ENCODE data around the gene ADSS1. TPM values are rescaled to one million over a fixed set of nuclear protein-coding genes. Genes with fewer than 3 reads are reported as not detected.

Gene ADSS1
- total and polyA plus RNA-seq, 4 donors: 5.3 to 9.3 (median 7.1) TPM

DNA sequence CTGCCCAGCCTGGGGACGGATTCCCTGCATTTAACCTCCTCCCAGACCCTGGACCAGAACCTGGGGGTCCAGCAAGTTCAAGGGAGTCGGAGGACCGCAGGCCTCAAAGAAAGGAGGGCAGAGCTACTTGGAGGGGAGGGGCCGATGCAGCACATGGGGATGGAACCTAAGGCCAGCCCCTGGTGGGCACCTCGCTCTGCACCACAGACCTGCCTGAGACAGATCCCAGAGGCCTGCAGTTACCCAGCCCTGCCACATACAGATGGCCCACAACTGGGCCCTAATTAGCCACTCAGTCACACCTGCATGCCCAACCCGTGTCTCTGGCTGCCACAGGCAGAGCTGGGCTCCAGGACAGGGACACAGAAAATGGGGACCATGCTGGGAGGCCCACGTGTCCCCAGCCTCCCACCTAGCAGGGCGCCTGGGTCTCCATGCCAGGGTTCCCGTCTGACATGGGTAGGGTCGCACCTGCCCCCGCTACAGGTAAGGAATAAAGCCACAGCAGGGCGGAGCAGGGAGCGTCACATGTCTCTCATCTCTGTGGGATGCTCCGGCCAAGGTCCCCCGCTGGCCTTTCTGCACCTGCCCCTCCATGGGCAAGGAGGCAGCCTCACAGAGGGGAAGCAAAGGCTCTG, 54.8 kb downstream of the ADSS1 start:
- H3K27ac ChIP-seq (ENCODE audit: low read depth in 1 of 2, low read length in 1 of 2): no peak overlapping the region
- H3K4me1 ChIP-seq (ENCODE audit: control insufficient read depth in 5 of 5, insufficient read depth in 5 of 5, low read length in 5 of 5): peaks cover 0 to 20% (median 0%) of the 10 kb centered on the region in 5 donors
- H3K9me3 ChIP-seq (ENCODE audit: control insufficient read depth in 4 of 4, insufficient read depth in 3 of 4, low read length in 3 of 4): no peaks in the 10 kb centered on the region
- DNase-seq (no peak), ATAC-seq (ENCODE audit: insufficient read depth, low FRiP score) (no peak)
- 89 to 91% methylated on average over 14 to 15 of the region's 15 CpGs for WGBS, 2 donors
- no peaks in the 10 kb centered on the region for H3K27me3 ChIP-seq (ENCODE audit: control insufficient read depth in 3 of 3, insufficient read depth in 3 of 3, low read length in 2 of 3)
- H3K9ac ChIP-seq (ENCODE audit: insufficient read depth in 1 of 2, low read length in 2 of 2): no peak overlapping the region
- no peak overlapping the region for H3K4me3 ChIP-seq
- TF ChIP-seq, protein P1, sequence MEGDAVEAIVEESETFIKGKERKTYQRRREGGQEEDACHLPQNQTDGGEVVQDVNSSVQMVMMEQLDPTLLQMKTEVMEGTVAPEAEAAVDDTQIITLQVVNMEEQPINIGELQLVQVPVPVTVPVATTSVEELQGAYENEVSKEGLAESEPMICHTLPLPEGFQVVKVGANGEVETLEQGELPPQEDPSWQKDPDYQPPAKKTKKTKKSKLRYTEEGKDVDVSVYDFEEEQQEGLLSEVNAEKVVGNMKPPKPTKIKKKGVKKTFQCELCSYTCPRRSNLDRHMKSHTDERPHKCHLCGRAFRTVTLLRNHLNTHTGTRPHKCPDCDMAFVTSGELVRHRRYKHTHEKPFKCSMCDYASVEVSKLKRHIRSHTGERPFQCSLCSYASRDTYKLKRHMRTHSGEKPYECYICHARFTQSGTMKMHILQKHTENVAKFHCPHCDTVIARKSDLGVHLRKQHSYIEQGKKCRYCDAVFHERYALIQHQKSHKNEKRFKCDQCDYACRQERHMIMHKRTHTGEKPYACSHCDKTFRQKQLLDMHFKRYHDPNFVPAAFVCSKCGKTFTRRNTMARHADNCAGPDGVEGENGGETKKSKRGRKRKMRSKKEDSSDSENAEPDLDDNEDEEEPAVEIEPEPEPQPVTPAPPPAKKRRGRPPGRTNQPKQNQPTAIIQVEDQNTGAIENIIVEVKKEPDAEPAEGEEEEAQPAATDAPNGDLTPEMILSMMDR (IDR thresholded peaks at IDR 0.05; ENCODE audit: control extremely low read depth, extremely low read depth): no peak
- peaks cover 0 to 75% (median 8%) of the 10 kb centered on the region in 4 donors for H3K36me3 ChIP-seq (ENCODE audit: control insufficient read depth in 4 of 4, insufficient read depth in 4 of 4, low read length in 4 of 4)

DNA sequence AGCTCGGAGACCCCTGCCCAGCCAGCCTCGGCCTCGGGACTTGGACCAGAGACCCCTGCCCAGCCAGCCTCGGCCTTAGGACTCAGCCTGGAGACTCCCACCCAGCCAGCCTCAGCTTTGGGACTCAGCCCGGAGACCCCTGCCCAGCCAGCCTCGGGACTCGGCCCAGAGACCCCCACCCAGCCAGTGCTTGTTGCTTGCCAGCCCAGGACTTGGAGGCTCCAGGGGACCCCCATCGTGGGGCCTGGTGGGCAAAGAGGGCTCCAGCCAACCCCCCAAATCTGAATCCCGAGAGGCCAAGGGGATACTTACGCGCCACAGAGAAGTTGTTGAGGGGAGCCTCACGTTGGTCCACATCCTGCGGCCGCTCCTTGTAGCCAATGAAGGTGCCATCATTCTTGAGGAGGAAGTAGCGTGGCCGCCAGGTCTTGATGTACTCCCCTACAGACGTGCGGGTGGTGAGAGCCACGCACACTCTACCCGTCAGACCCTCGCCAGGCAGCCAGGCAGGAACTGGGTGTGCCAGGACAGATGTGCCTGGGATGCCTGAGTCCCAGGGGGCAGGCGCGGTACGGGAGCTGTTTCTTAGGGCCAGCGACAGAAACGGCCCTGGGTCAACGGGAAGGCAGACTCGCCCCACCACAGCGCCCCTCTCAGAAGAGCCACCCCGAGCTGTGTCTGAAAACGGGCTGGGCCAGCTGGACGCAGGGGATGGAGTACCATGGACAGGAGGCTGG, 55.9 kb downstream of the ADSS1 start:
- no peak overlapping the region for H3K9ac ChIP-seq (ENCODE audit: insufficient read depth in 1 of 2, low read length in 2 of 2)
- peaks cover 0 to 68% (median 9%) of the 10 kb centered on the region in 4 donors for H3K36me3 ChIP-seq (ENCODE audit: control insufficient read depth in 4 of 4, insufficient read depth in 4 of 4, low read length in 4 of 4)
- TF ChIP-seq, protein P1 (IDR thresholded peaks at IDR 0.05; ENCODE audit: control extremely low read depth, extremely low read depth): no peak
- no peak overlapping the region for H3K27ac ChIP-seq (ENCODE audit: low read depth in 1 of 2, low read length in 1 of 2)
- H3K9me3 ChIP-seq (ENCODE audit: control insufficient read depth in 4 of 4, insufficient read depth in 3 of 4, low read length in 3 of 4): no peaks in the 10 kb centered on the region
- H3K4me1 ChIP-seq (ENCODE audit: control insufficient read depth in 5 of 5, insufficient read depth in 5 of 5, low read length in 5 of 5): peaks cover 0 to 24% (median 3%) of the 10 kb centered on the region in 5 donors
- no peaks in the 10 kb centered on the region for H3K27me3 ChIP-seq (ENCODE audit: control insufficient read depth in 3 of 3, insufficient read depth in 3 of 3, low read length in 2 of 3)
- H3K4me3 ChIP-seq: no peak overlapping the region
- 94% methylated on average over 32 of the region's 32 CpGs for WGBS, 2 donors
- no peak for ATAC-seq (ENCODE audit: insufficient read depth, low FRiP score)
- no peak for DNase-seq

DNA sequence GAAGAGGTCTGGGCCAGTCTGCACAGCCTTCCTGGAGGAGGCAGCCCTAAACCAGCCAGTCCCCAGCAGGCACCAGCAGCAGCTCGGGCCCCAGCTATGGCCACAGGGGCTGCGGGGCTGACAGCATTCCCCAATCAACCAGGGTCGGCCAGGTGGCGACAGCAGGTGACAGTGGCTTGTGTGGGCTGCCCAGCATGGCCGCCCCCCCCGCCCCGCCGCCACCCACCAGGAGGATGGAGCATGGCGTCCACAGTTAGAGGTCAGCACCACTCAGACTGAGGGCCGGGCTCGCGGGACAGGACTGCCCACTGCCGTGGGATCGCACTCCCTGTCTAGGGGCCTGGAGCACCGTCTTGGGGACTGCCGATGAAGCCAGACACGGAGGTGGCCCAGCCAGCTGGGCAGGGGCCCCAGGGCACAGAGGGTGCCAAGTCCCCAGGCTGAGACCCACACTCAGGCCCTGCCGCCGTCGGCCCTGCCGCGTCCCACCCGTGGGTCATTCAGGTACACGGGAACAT, 56.5 kb downstream of the ADSS1 start:
- peaks cover 0 to 61% (median 7%) of the 10 kb centered on the region in 4 donors for H3K36me3 ChIP-seq (ENCODE audit: control insufficient read depth in 4 of 4, insufficient read depth in 4 of 4, low read length in 4 of 4)
- ATAC-seq (ENCODE audit: insufficient read depth, low FRiP score) (no peak), DNase-seq (no peak)
- TF ChIP-seq, protein P1 (IDR thresholded peaks at IDR 0.05; ENCODE audit: control extremely low read depth, extremely low read depth): no peak
- no peak overlapping the region for H3K9ac ChIP-seq (ENCODE audit: insufficient read depth in 1 of 2, low read length in 2 of 2)
- peaks cover 0 to 27% (median 6%) of the 10 kb centered on the region in 5 donors for H3K4me1 ChIP-seq (ENCODE audit: control insufficient read depth in 5 of 5, insufficient read depth in 5 of 5, low read length in 5 of 5)
- WGBS, 2 donors: 93 to 94% methylated on average over 19 to 24 of the region's 24 CpGs
- H3K4me3 ChIP-seq: no peak overlapping the region
- no peaks in the 10 kb centered on the region for H3K9me3 ChIP-seq (ENCODE audit: control insufficient read depth in 4 of 4, insufficient read depth in 3 of 4, low read length in 3 of 4)
- H3K27ac ChIP-seq (ENCODE audit: low read depth in 1 of 2, low read length in 1 of 2): no peak overlapping the region
- no peaks in the 10 kb centered on the region for H3K27me3 ChIP-seq (ENCODE audit: control insufficient read depth in 3 of 3, insufficient read depth in 3 of 3, low read length in 2 of 3)

Measured in lung (tissue), 12 donors.